Stimulated activated CD4-positive, alpha-beta T cell treated with anti-CD3 and anti-CD28 coated beads, Interleukin-1b, Interleukin-23, amount 100 ng/mL, for 24 hours (primary cell): ENCODE results near the gene VOPP1.

Experiments
- DNase-seq, 4 experiments: peaks; one replicate each; pipeline ENCODE4 v3.0.0-alpha.2; 2020; ENCODE audit warnings: low read depth in 4 of 4, low spot score in 1 of 4

The VOPP1 gene

GRCh38 chr7:55556031-55556430 lies 16.3 kb downstream of the VOPP1 start:
- no peak for DNase-seq

DNA sequence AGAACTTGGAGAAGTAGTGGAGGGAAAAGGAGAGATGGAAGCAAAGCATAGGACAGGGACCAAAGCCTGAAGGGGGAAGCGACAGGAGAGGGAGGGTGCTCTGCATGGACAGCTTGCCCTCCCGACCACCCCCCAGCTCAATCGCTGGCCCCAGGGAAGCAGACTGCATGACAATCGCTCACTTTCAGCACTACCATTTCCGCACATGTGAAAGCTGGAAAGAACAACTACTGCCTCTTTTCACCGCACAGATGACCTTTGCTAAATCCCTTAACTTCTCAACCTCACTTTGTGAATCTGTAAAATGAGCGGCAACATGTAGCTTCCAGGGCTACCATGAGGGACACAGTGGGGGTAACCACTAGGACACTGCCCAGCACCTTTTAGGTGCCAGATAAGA lies 17.1 kb downstream of the VOPP1 start:
- no peak for DNase-seq

DNA sequence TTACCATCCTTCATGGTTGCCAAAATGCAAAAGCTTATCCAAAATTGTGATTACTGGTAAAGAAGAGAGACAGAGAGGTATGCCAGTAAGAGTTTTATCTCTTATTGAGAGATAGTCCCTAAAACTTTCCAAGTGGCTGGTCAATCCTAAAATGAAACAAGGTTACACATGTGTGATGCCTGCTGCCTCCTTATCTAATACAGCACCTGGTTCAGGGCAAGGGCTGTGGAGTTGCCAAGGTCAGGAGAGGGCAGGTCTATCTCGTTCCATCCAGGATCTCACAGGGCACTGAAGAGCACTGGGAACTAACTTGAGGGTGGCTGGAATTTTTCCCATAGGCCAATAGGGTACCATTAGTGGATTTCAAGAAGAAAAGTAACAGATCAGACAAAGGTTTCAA lies 18.3 kb downstream of the VOPP1 start:
- DNase-seq = no peak

GRCh38 chr7:55553024-55553345 lies 19.3 kb downstream of the VOPP1 start:
- no peak for DNase-seq

- DNase-seq = no peak
These were observed 19.8 kb downstream of the VOPP1 start for GRCh38 chr7:55552320-55553023.

DNA sequence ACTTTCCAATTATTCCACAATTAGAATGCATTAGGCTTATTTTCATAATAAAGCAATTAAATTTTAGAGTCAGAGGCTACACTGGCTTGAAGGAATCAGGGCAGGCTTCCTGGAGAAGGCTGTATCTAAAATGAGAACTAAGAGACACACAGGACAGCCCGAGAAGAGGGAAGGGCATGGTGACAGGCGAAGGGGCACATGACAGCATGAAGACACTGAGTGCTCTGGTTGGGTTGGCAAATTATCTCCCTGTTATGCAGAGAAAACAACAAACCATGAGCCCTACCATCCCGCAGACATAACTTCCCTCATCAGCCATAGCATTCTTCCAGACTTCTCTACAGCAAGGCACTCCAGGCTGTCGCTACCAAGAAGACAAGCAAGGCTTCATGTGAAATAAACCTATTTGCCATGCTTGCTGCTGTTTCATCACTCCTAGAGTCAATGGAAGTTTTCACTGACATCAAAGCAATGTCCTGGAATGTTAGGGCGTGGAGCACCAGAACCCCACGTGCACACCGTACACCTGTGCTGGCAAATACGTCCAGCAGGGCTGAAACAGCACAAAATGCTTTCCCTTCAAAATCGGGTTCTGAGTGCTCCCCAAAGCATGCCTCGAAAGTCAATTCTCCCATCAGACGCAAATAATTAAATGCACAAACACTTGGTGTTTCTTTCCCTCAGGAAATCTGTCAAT lies 21.3 kb downstream of the VOPP1 start:
- no peak for DNase-seq

DNA sequence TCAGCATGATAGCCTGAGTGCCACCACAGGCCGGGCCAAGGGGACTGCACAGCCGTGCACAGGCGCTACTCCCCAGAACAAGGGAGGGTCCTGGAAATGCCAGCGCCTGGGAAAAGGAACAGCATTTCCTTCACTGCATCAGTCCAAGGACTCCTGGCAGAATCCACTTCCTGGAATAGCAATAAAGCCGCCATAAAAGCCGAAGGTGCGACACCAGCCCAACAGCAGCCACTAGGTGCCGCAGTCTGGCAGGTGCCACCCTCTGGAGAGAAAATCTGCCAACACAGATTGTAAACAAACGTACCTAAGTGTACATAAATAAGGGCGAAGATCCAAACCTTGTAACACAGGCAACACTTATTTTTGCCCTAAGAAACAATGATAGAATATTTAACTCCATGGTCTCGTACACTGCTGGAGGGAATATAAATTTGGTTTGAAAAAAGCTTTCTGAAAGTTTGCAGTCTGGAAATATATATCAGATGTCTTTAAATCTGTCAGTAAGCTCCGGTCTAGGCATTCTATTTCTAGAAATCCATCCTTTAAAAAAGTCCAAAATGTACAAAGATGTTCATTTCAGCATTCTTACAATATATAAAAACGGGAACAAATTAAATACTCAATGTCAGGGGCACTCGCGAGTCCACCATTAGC lies 22.2 kb downstream of the VOPP1 start:
- DNase-seq = no peak

- DNase-seq = no peak
These were observed 22.8 kb downstream of the VOPP1 start for GRCh38 chr7:55549457-55549856.

GRCh38 chr7:55548295-55548731 lies 24.0 kb downstream of the VOPP1 start:
- no peak for DNase-seq

GRCh38 chr7:55546814-55547213 lies 25.5 kb downstream of the VOPP1 start:
- DNase-seq = no peak

- no peak for DNase-seq
These were observed 26.8 kb downstream of the VOPP1 start for GRCh38 chr7:55545496-55545895.

DNA sequence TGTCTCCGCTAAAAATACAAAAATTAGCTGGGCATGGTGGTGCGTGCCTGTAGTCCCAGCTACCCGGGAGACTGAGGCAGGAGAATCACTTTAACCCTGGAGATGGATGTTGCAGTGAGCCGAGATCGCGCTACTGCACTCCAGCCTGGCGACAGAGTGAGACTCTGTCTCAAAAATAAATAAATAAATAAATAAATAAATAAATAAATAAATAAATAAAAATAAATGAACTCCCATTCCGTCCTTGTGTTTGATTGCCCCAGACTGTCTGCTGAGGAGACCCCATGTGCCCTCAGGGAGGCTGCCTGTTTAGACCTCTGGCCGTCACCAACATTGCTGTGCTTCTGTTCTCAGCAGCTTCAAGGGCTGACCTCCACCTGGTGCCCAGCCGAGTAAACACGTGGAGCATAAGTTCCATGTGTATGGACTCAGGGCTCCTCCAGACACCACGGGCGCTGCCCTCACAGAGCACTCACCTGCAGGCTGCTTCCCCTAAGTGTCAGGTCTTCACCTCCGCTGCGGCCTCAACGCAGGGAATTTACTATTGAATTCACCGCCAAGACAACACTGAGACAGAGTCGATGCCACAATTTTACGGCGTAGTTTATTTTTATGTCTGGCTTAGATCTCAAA lies 32.0 kb downstream of the VOPP1 start:
- no peak for DNase-seq

- DNase-seq = no peak
These were observed 32.9 kb downstream of the VOPP1 start for GRCh38 chr7:55539380-55539779.

DNA sequence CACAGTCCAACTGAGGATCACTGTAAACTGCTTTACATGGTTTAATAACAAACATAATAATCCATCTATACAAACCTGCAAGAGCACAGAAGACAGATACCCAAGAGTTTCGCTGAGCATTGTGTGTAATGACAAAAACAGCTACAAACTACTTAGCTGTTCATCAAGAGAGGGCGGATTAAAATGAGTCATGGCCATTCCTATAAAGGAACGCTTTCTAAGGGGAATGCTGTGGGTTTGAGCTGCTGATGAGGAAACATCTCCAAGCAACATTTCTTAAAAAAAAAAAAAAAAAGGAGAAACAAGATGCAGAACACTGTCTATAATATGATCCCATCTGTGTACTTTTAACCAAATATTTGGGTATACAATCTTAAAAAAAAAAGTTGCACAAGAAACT lies 33.8 kb downstream of the VOPP1 start:
- no peak for DNase-seq

- DNase-seq = no peak
These were observed 34.8 kb downstream of the VOPP1 start for GRCh38 chr7:55537458-55537990.

DNA sequence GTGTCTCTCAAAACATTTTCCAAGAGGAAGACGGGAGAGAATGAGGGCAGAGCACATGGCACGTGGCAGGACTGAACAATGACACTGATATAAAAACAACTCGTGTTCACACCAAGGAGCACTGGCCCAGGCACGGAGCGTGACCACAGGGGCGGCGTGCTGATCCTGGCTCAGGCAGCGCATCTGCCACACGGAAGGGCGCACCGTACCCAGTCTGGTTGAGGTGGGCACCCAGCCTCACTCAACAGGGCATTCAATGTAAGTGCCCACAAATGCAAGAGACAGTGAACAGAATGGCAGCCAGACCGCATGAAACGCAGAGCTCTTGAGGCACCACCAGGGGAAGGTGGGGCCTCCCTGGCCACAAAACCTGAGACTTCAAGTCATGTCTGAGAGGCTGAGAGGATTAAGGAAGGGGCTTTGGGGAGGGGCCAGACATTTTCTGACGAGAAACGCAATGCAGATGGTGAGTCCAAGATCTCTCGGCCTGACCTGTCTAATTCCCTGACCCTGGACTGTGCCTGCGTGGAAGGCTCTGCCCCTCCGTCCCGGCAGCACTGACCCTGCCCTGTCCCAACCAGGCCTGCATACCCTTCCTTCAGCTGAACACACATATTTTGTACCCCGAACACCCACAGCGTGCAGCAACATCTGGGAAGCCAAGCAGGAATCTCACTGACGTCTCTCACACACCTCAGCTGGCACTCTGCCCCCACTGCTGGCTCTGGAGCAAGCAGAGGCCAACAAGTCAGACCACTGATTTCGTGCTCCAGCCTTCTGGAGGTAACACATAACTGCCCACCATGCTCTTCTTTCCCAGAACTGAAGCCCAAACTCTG lies 35.5 kb downstream of the VOPP1 start:
- no peak for DNase-seq

- no peak for DNase-seq
These were observed 36.7 kb downstream of the VOPP1 start for GRCh38 chr7:55535617-55536016.

DNA sequence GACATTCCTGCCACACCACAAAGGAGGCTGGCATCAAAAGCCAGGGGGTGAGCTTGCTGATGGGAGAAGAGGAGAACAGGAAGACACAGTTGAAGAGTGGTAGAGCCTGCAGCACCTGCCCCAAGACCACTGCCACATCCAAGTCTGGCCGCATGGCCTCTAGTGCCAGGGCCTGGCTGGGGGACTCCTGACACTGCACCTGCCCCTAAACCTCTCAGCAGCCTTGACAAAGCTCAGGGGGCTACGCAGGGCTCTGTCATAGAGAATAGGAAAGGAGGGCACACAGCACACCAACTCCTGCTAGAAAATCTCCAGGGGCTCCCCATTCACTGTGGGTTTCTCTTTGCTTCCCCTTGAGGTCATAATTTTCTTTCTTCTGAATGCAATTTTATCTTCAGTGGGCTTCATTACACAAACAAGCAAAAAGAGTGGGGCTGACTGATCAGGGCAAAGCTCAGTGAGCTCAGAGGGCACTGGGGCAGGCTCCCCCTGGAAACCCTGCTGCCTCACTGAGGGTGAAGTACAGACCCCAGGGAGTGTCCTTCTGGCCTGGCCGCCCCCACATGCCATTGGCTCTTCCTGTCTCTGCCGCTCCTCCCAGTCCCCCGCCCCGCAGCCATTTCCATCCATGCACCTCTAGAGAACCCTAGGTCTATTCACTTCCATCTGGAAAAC lies 37.2 kb downstream of the VOPP1 start:
- no peak for DNase-seq

GRCh38 chr7:55534262-55534915 lies 37.9 kb downstream of the VOPP1 start:
- DNase-seq = peak; percentile 40 to 67 (median 56)

GRCh38 chr7:55533729-55534080 lies 38.6 kb downstream of the VOPP1 start:
- DNase-seq = no peak
